OCI-LY3 (cell line): ENCODE results near the gene PLCB1.

Experiments used
- H2AFZ ChIP-seq: fragments of 200-600, 300-600 bp; shearing (Covaris generic); 2 replicates; pipeline ENCODE4 v1.6.0; 2014; ENCODE audit warnings: antibody characterized with exemption, low read depth, low read length
- H3K27ac ChIP-seq: fragments of 200-600, 300-600 bp; sonication (generic); 2 replicates; pipeline ENCODE4 v1.5.1; 2014; ENCODE audit warnings: mild to moderate bottlenecking, low read length, moderate library complexity, mixed read lengths
- H3K27me3 ChIP-seq: fragments of 200-600, 300-600 bp; sonication (generic); 2 replicates; pipeline ENCODE4 v1.6.1; 2014; ENCODE audit warnings: low read depth, low read length, mixed read lengths
- H3K36me3 ChIP-seq: fragments of 200-600, 300-600 bp; sonication (generic); replicated peaks from 2 replicates; pipeline ENCODE3; 2014; ENCODE audit warnings: low read depth, low read length, mixed read lengths
- H3K4me1 ChIP-seq: fragments of 300-600, 200-600 bp; sonication (generic); 2 replicates; pipeline ENCODE4 v1.6.1; 2014; ENCODE audit warnings: low read length, mixed read lengths
- H3K4me2 ChIP-seq: fragments of 200-600, 300-600 bp; sonication (generic); 2 replicates; pipeline ENCODE4 v1.6.1; 2014; ENCODE audit warnings: low read length, mixed read lengths
- H3K4me3 ChIP-seq: fragments of 300-600, 200-600 bp; sonication (generic); 2 replicates; pipeline ENCODE4 v1.5.1; 2014; ENCODE audit warnings: antibody characterized with exemption, mild to moderate bottlenecking, low read length, moderate library complexity
- H3K79me2 ChIP-seq: fragments of 300-600, 200-600 bp; shearing (Covaris generic); 2 replicates; pipeline ENCODE4 v1.6.1; 2014; ENCODE audit warnings: mild to moderate bottlenecking, low read length, mixed read lengths
- H3K9ac ChIP-seq: fragments of 300-600, 200-600 bp; shearing (Covaris generic); 2 replicates; pipeline ENCODE4 v1.6.0; 2014; ENCODE audit warnings: mild to moderate bottlenecking, low read length, moderate library complexity
- H3K9me3 ChIP-seq: fragments of 200-600, 300-600 bp; shearing (Covaris generic); 2 replicates; pipeline ENCODE4 v1.6.1; 2014; ENCODE audit warnings: low read length, mixed read lengths; ENCODE audit not compliant: insufficient read depth
- H4K20me1 ChIP-seq: fragments of 200-600, 300-600 bp; sonication (generic); 2 replicates; pipeline ENCODE4 v1.6.1; 2016; ENCODE audit warnings: low read length, mixed read lengths; ENCODE audit not compliant: insufficient read depth
- CTCF ChIP-seq: fragments of 200-600, 300-600 bp; sonication (generic); IDR thresholded peaks from 2 replicates; pipeline ENCODE4 v1.5.1; 2014; ENCODE audit warnings: antibody characterized with exemption, low read length, low read depth
- EZH2phosphoT487 ChIP-seq: fragments of 200-600 bp; shearing (Covaris generic); IDR thresholded peaks from 2 replicates; pipeline ENCODE4 v1.6.1; 2018; ENCODE audit warnings: antibody characterized with exemption, mixed run types, low read depth

PLCB1 gene

GRCh38 chr20:8183526-8183925, 51.5 kb downstream of the PLCB1 start:
- Histone ChIP-seq H3K79me2 (no peaks in the 10 kb centered on the region), H3K27ac (no peak overlapping the region)

GRCh38 chr20:8187740-8188139, 55.7 kb downstream of the PLCB1 start:
- Histone ChIP-seq H3K27ac (no peak overlapping the region), H3K9me3 (no peaks in the 10 kb centered on the region), H3K4me2 (no peak overlapping the region), H4K20me1 (no peaks in the 10 kb centered on the region), H3K27me3 (peaks cover 6% of the 10 kb centered on the region; the same call in 1 of the 2 replicates), H3K4me3 (no peak overlapping the region), H3K9ac (no peak overlapping the region), H2AFZ (no peak overlapping the region), H3K79me2 (no peaks in the 10 kb centered on the region), H3K4me1 (no peaks in the 10 kb centered on the region), H3K36me3 (no peaks in the 10 kb centered on the region)
- TF ChIP-seq CTCF (no peak), EZH2phosphoT487 (no peak)

More at GRCh38 chr20:8183526-8183925, 51.5 kb downstream of the PLCB1 start:
- no peak overlapping the region for H3K4me2 ChIP-seq
- H3K9ac ChIP-seq = no peak overlapping the region
- H2AFZ ChIP-seq = no peak overlapping the region
- no peak overlapping the region for H3K4me3 ChIP-seq
- TF ChIP-seq CTCF (no peak), EZH2phosphoT487 (no peak)
- peaks cover 6% of the 10 kb centered on the region; the same call in 1 of the 2 replicates for H3K27me3 ChIP-seq
- H3K36me3 ChIP-seq = no peaks in the 10 kb centered on the region
- H4K20me1 ChIP-seq = no peaks in the 10 kb centered on the region
- no peaks in the 10 kb centered on the region for H3K9me3 ChIP-seq
- H3K4me1 ChIP-seq = no peaks in the 10 kb centered on the region

- Histone ChIP-seq H3K27ac (no peak overlapping the region), H3K9me3 (no peaks in the 10 kb centered on the region), H3K36me3 (no peaks in the 10 kb centered on the region), H3K4me1 (no peaks in the 10 kb centered on the region), H3K4me2 (no peak overlapping the region), H3K9ac (no peak overlapping the region), H3K79me2 (no peaks in the 10 kb centered on the region), H4K20me1 (no peaks in the 10 kb centered on the region), H3K4me3 (no peak overlapping the region), H2AFZ (no peak overlapping the region), H3K27me3 (0 out of 2 replicates have a peak, but pooled peaks cover 3% of the 10 kb centered on the region)
- TF ChIP-seq EZH2phosphoT487 (no peak), CTCF (no peak)
These were observed 58.2 kb downstream of the PLCB1 start for GRCh38 chr20:8190043-8190880.

- H3K79me2 ChIP-seq = no peaks in the 10 kb centered on the region
- no peak overlapping the region for H2AFZ ChIP-seq
These were observed 62.7 kb downstream of the PLCB1 start for GRCh38 chr20:8194721-8195120.

More at GRCh38 chr20:8194721-8195120, 62.7 kb downstream of the PLCB1 start:
- H3K9ac ChIP-seq = no peak overlapping the region
- H3K9me3 ChIP-seq = no peaks in the 10 kb centered on the region
- H3K27ac ChIP-seq = no peak overlapping the region
- peaks cover 3% of the 10 kb centered on the region; the same call in 1 of the 2 replicates for H3K27me3 ChIP-seq
- H3K36me3 ChIP-seq = no peaks in the 10 kb centered on the region
- H3K4me1 ChIP-seq = no peaks in the 10 kb centered on the region
- H3K4me2 ChIP-seq = no peak overlapping the region
- TF ChIP-seq EZH2phosphoT487 (no peak), CTCF (no peak)
- no peaks in the 10 kb centered on the region for H4K20me1 ChIP-seq
- no peak overlapping the region for H3K4me3 ChIP-seq
